HepG2 (cell line): ENCODE data around the gene BCL2L2. TPM values are rescaled to one million over a fixed set of nuclear protein-coding genes. Genes with fewer than 3 reads are reported as not detected.

Experiments used
- ARNT2 ChIP-seq: sonication (generic); formaldehyde crosslinking; IDR thresholded peaks from 2 replicates; pipeline ENCODE4 v1.8.0; 2022; ENCODE audit warnings: mild to moderate bottlenecking, low read depth, missing genetic modification reagents, moderate library complexity
- DMTF1 ChIP-seq: sonication (generic); formaldehyde crosslinking; IDR thresholded peaks from 2 replicates; pipeline ENCODE4 v1.4.0; 2020; ENCODE audit warnings: mild to moderate bottlenecking, missing genetic modification reagents
- HMGXB4 ChIP-seq, 2 experiments: sonication (generic) in 1 of 2; formaldehyde crosslinking in 1 of 2; IDR thresholded peaks; 2 replicates each; pipeline versions ENCODE4 v1.4.0 to v1.6.1; 2018 to 2020; ENCODE audit warnings: missing genetic modification reagents in 2 of 2, borderline replicate concordance in 1 of 2, low read depth in 1 of 2, mild to moderate bottlenecking in 1 of 2, missing biosample characterization in 1 of 2
- HOXA7 ChIP-seq: sonication (generic); formaldehyde crosslinking; IDR thresholded peaks from 2 replicates; pipeline ENCODE4 v1.8.1; 2022; ENCODE audit warnings: mild to moderate bottlenecking, missing genetic modification reagents, moderate library complexity
- IRF2 ChIP-seq: IDR thresholded peaks from 2 replicates; pipeline ENCODE4 v1.6.1; 2018; ENCODE audit warnings: missing genetic modification reagents, missing compliant biosample characterization
- MAF1 ChIP-seq: sonication (generic); formaldehyde crosslinking; IDR thresholded peaks from 2 replicates; pipeline ENCODE4 v1.5.0; 2020; ENCODE audit warnings: missing genetic modification reagents, borderline replicate concordance
- MXD1 ChIP-seq: sonication (generic); formaldehyde crosslinking; IDR thresholded peaks from 2 replicates; pipeline ENCODE4 v1.4.0; 2020; ENCODE audit warnings: mild to moderate bottlenecking, missing genetic modification reagents
- NBN ChIP-seq: fragments of 450-650 bp; conservative IDR thresholded peaks from 2 replicates; pipeline ENCODE4 v1.6.1; 2017
- SP1 ChIP-seq, 2 experiments: fragments of 450-650 bp in 1 of 2; sonication (generic) in 1 of 2; formaldehyde crosslinking in 1 of 2; IDR thresholded peaks; 2 replicates each; pipeline versions ENCODE4 v1.4.0 to v1.6.1; 2016 to 2020; ENCODE audit warnings: missing genetic modification reagents in 1 of 2
- THRA ChIP-seq: sonication (generic); formaldehyde crosslinking; IDR thresholded peaks from 2 replicates; pipeline ENCODE4 v1.4.0; 2020; ENCODE audit warnings: missing genetic modification reagents, borderline replicate concordance
- ZBTB39 ChIP-seq: sonication (generic); formaldehyde crosslinking; IDR thresholded peaks from 2 replicates; pipeline ENCODE4 v1.5.0; 2020; ENCODE audit warnings: missing genetic modification reagents
- ZC3H13 ChIP-seq: sonication (generic); formaldehyde crosslinking; IDR thresholded peaks from 2 replicates; pipeline ENCODE4 v1.8.1; 2023; ENCODE audit warnings: mild to moderate bottlenecking, missing genetic modification reagents, moderate library complexity
- ZKSCAN1 ChIP-seq: fragments of 150-350 bp; IDR thresholded peaks from 2 replicates; pipeline ENCODE4 v1.6.1; 2014; ENCODE audit warnings: low read length
- ZNF224 ChIP-seq: sonication (generic); formaldehyde crosslinking; IDR thresholded peaks from 2 replicates; pipeline ENCODE4 v1.5.0; 2020; ENCODE audit warnings: mild to moderate bottlenecking, missing genetic modification reagents
- ZNF496 ChIP-seq: sonication (generic); formaldehyde crosslinking; IDR thresholded peaks from 2 replicates; pipeline ENCODE4 v1.8.1; 2023; ENCODE audit warnings: mild to moderate bottlenecking, moderate library complexity, missing genetic modification reagents; ENCODE audit not compliant: insufficient replicate concordance
- ZNF552 ChIP-seq: sonication (generic); formaldehyde crosslinking; IDR thresholded peaks from 2 replicates; pipeline ENCODE4 v1.9.0; 2022; ENCODE audit warnings: missing genetic modification reagents, mild to moderate bottlenecking, borderline replicate concordance
- ZNF619 ChIP-seq: sonication (generic); formaldehyde crosslinking; IDR thresholded peaks from 2 replicates; pipeline ENCODE4 v1.4.0; 2020; ENCODE audit warnings: mild to moderate bottlenecking, missing genetic modification reagents
- ZNF674 ChIP-seq: sonication (generic); formaldehyde crosslinking; IDR thresholded peaks from 2 replicates; pipeline ENCODE4 v1.5.0; 2020; ENCODE audit warnings: low read depth, mild to moderate bottlenecking, missing genetic modification reagents
- ZNF7 ChIP-seq: IDR thresholded peaks from 2 replicates; pipeline ENCODE4 v1.6.1; 2016; ENCODE audit warnings: missing biosample characterization, missing genetic modification reagents
- ZNF772 ChIP-seq: sonication (generic); formaldehyde crosslinking; IDR thresholded peaks from 2 replicates; pipeline ENCODE4 v1.5.0; 2020; ENCODE audit warnings: mild to moderate bottlenecking, missing genetic modification reagents
- ZSCAN12 ChIP-seq: sonication (generic); formaldehyde crosslinking; IDR thresholded peaks from 2 replicates; pipeline ENCODE4 v1.9.0; 2021; ENCODE audit warnings: mild to moderate bottlenecking, missing genetic modification reagents
- polyA plus RNA-seq, 8 experiments: library from polyadenylated mRNA; depleted of rRNA in 3 of 8; stranded (reverse) in 7 of 8; unstranded in 1 of 8; fragments of >200 nt; fragmentation: Illumina TruSeq in 4 of 8; extraction: Trizol in 4 of 8; gene quantifications; 2 replicates each; pipeline versions ENCODE4 v1.2.1 to v1.2.3, GENCODE V29; 2011 to 2016; ENCODE audit warnings: low read depth in 4 of 8, missing spikeins in 1 of 8, mixed read lengths in 1 of 8; ENCODE audit not compliant: insufficient read depth in 1 of 8
- total RNA-seq, 5 experiments: library from RNA; depleted of rRNA; stranded (reverse); fragments of >200 nt; fragmentation: Illumina TruSeq; extraction: Trizol; gene quantifications; 2 replicates each; pipeline ENCODE4 v1.2.3, GENCODE V29; 2016; ENCODE audit warnings: low read depth in 1 of 5

BCL2L2 gene
- total and polyA plus RNA-seq, 2 of the 13 experiments (the other 11 are each of a cell fraction or from before 2014, with no cell fraction given), result 28.1 to 49.8 TPM

GRCh38 chr14:23294734-23295561, 11.7 kb upstream of the BCL2L2 start (continued):
- TF ChIP-seq NBN (no peak), THRA (CRISPR knock-in tag) (no peak), SP1 (IDR thresholded peaks at IDR 0.05) (no peak), SP1 (CRISPR knock-in tag; IDR thresholded peaks at IDR 0.05) (no peak), DMTF1 (CRISPR knock-in tag) (no peak), ZC3H13 (peak; percentile 60), ZNF224 (CRISPR knock-in tag) (no peak), ZNF552 (CRISPR knock-in tag) (no peak), IRF2 (CRISPR knock-in tag) (no peak), ZSCAN12 (CRISPR knock-in tag) (0 out of 2 replicates have a peak, but pooled peaks have one; percentile 53), HMGXB4 (CRISPR knock-in tag; IDR thresholded peaks at IDR 0.05; ENCODE audit: borderline replicate concordance in 1 of 2, low read depth in 1 of 2) (peak; percentile 76 to 80; a peak in 3 of 4 replicates), ZBTB39 (no peak), MAF1 (CRISPR knock-in tag) (no peak), ZNF496 (CRISPR knock-in tag) (no peak), ARNT2 (CRISPR knock-in tag) (0 out of 2 replicates have a peak, but pooled peaks have one; percentile 50), ZNF7 (CRISPR knock-in tag) (no peak), MXD1 (CRISPR knock-in tag) (no peak; the same call in 1 of the 2 replicates), ZKSCAN1 (no peak), ZNF674 (no peak), HOXA7 (CRISPR knock-in tag) (no peak), ZNF619 (CRISPR knock-in tag) (no peak), ZNF772 (CRISPR knock-in tag) (no peak; the same call in 1 of the 2 replicates)
